Epithelial cell of proximal tubule (primary cell): ENCODE data around the gene C5AR1. TPM values are rescaled to one million over a fixed set of nuclear protein-coding genes. Genes with fewer than 3 reads are reported as not detected.

Experiments
- DNase-seq: peaks from one replicate; pipeline ENCODE4 v3.0.0-alpha.2; 2011; ENCODE audit warnings: low read depth
- H3K4me3 ChIP-seq: 2 replicates; pipeline ENCODE4 v1.5.1; 2011; ENCODE audit warnings: low read depth, mild to moderate bottlenecking, low read length
- total RNA-seq: library from RNA; depleted of rRNA; stranded (reverse); fragments of >200 nt; gene quantifications from 2 replicates; pipeline ENCODE4 v1.2.3, GENCODE V29; 2015
- TF ChIP-seq, protein P1 (sequence below): conservative IDR thresholded peaks from 2 replicates; pipeline ENCODE4 v1.5.1; 2012; ENCODE audit warnings: low read depth, mild to moderate bottlenecking, low read length

Gene C5AR1
- total RNA-seq, 1 donor from 2014 or later: not detected

DNA sequence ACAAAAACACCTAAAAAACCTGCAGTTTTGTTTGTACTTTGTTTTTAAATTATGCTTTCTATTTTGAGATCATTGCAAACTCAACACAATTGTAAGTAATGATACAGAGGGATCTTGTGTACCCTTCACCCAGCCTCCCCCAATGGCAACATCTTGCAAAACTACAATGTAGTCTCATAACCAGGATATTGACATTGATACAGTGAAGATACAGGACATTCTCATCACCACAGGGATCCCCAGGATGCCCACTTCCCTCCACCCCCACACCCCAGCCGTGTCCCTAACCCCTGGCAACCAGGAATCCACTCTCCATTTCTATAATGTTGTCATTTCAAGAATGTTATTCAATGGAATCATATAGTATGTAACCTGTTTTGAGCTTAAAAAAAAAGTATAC is 12.0 kb downstream of the C5AR1 start:
- no peak overlapping the region for H3K4me3 ChIP-seq
- TF ChIP-seq, protein P1, sequence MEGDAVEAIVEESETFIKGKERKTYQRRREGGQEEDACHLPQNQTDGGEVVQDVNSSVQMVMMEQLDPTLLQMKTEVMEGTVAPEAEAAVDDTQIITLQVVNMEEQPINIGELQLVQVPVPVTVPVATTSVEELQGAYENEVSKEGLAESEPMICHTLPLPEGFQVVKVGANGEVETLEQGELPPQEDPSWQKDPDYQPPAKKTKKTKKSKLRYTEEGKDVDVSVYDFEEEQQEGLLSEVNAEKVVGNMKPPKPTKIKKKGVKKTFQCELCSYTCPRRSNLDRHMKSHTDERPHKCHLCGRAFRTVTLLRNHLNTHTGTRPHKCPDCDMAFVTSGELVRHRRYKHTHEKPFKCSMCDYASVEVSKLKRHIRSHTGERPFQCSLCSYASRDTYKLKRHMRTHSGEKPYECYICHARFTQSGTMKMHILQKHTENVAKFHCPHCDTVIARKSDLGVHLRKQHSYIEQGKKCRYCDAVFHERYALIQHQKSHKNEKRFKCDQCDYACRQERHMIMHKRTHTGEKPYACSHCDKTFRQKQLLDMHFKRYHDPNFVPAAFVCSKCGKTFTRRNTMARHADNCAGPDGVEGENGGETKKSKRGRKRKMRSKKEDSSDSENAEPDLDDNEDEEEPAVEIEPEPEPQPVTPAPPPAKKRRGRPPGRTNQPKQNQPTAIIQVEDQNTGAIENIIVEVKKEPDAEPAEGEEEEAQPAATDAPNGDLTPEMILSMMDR: no peak
- no peak for DNase-seq

DNA sequence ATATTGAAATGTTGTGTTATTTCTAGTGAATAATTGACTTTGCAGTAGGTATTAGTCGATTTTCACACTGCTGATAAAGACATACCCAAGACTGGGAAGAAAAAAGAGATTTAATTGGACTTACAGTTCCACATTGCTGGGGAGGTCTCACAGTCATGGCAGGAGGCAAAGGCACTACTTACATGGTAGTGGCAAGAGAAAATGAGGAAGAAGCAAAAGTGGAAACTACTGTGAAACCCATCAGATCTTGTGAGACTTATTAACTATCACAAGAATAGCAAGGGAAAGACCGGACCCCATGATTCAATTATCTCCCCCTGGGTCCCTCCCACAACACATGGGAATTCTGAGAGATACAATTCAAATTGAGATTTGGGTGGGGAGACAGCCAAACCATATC is 12.4 kb downstream of the C5AR1 start:
- TF ChIP-seq, protein P1: no peak
- DNase-seq: no peak
- no peak overlapping the region for H3K4me3 ChIP-seq

DNA sequence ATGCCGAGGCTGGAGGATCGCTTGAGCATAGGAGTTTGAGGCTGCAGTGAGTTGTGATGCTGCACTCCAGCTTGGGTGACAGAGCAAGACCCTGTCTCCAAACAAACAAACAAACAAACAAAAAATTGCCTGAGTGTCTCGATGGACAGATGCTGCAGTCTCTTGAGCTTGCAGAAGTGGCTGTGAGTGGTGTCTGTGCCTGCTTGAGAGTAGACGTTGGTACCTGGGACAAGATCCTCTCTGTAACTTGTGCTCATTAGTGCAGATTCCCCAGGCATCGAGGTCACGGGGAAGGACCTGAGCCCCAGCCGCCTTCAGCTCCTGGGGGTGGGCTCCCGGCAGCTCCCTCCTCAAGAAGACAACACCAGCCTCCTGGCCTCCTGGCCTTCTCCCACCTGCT is 13.7 kb downstream of the C5AR1 start:
- TF ChIP-seq, protein P1: no peak
- no peak overlapping the region for H3K4me3 ChIP-seq
- DNase-seq: no peak

DNA sequence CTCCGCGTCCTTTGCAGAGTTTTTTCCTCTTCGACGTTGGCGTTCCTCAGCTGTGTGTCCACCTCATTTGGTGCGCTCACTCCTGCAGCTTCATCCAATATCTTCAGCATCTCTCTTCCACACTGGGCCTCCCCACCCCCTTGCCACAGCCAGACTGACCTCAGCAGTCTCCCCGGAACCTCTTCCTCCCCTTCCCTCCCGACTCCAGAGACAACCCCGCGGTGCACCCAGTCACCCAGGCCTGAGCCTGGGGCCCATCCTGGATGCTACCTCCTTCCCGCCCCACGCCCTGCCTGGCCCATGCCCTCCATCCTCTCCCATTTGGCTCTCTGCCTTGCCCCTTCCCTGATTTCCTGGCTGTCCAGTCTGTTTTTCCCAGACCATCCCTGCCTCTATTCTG is 14.2 kb downstream of the C5AR1 start:
- DNase-seq: no peak
- no peak overlapping the region for H3K4me3 ChIP-seq
- TF ChIP-seq, protein P1: no peak

DNA sequence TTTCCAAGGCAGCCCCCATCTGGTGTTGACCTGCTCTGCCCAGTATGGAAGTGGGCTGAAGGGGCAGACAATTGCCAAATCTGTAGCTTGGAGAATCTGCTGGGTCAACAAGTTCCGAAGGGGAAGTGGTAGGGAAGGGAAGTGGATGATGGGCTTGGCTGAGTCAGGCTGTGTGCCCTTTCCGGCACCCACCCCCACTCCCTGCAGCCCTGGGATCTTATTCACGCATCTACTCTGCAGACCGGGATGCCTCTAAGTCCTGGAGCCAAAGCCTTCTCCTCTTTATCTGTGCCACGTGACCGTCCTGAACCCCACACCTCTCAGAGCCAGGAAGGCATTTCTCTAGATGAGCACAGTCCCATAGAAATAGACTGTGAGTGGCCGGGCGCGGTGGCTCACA is 14.8 kb downstream of the C5AR1 start:
- no peak overlapping the region for H3K4me3 ChIP-seq
- no peak for DNase-seq
- TF ChIP-seq, protein P1: no peak

DNA sequence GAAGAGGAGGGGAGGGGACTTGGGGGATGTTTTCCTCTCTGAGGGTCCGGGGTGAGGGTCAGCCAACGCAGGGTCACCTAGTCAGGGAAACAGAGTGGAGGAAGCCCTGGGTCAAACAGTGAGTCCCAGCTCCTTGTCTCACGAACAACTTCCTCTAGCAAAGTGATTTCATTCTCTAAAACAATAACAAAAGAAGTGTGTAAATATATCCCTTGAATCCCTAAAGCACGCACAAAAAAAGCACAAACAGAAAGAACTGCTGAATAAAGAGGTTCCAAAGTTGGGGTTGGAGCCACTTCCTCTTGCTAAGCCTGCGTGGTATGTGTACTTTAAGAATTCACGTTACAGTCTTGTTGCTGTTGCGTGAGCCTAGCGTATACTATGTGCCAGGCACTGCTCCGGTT is 20.8 kb downstream of the C5AR1 start:
- TF ChIP-seq, protein P1: no peak
- no peak for DNase-seq
- no peak overlapping the region for H3K4me3 ChIP-seq

DNA sequence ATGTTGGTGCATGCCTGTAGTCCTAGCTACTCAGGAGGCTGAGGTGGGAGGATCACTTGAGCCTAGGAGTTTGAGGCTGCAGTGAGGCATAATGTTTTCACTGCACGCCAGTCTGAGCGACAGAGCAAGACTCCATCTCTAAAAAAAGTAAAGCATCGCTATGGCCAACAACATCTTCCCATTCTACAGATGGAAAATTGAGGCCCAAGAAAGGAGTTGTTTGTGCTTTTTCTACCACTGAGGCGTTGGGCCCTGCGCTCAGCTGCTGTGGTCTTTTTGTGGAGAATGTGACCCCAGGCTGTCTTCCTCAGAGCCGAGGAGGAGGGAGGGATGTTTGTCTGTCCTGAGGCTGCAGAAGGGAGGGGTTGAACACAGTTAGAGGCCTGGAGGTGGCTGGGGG is 21.8 kb downstream of the C5AR1 start:
- no peak for DNase-seq
- H3K4me3 ChIP-seq: no peak overlapping the region
- TF ChIP-seq, protein P1: no peak
